GM12878 (cell line): ENCODE data around the gene ITGAL. TPM values are rescaled to one million over a fixed set of nuclear protein-coding genes. Genes with fewer than 3 reads are reported as not detected.

Source experiments
- ATAC-seq: fragments of 200-7000 bp; cut with Tn5 transposase; 3 replicates; pipeline ENCODE4 v1.9.1; 2020; ENCODE audit warnings: mild to moderate bottlenecking, moderate library complexity
- BruUV-seq: library from RNA; stranded (reverse); fragments of 400-500 nt; replicated peaks from 2 replicates; lab custom pipeline; 2021; lab: Mats Ljungman, UMichigan
- CTCF ChIA-PET: fragments of 300-600 bp; sonication (Branson Sonifier 250); formaldehyde crosslinking; extraction: SDS; loops from one replicate; lab custom pipeline; 2021; ENCODE audit warnings: inconsistent platforms; lab: Yijun Ruan, JAX
- POLR2A ChIA-PET: fragments of 350-600 bp; formaldehyde crosslinking; extraction: SDS; loops from one replicate; lab custom pipeline; 2021; ENCODE audit warnings: inconsistent platforms; lab: Charles Lee
- RAD21 ChIA-PET: fragments of 300-600 bp; sonication (Branson Sonifier 250); formaldehyde crosslinking; loops from one replicate; lab custom pipeline; 2023; ENCODE audit warnings: antibody characterized with exemption; ENCODE audit not compliant: unreplicated experiment; lab: Charles Lee
- SMC1A ChIA-PET: fragments of 300-600 bp; sonication (Branson Sonifier 250); formaldehyde crosslinking; loops from one replicate; lab custom pipeline; 2023; ENCODE audit not compliant: unreplicated experiment, uncharacterized antibody; lab: Charles Lee
- DNase-seq: peaks from one replicate; pipeline ENCODE4 v3.0.0-alpha.2; 2011; ENCODE audit warnings: low read depth, low spot score
- FAIRE-seq: peaks from 3 replicates; lab custom pipeline; 2011; peaks lifted over from hg19 to GRCh38; lab: Jason Lieb, UNC
- H2AFZ ChIP-seq: 2 replicates; pipeline ENCODE4 v1.6.0; 2011; ENCODE audit warnings: low read depth, low read length, control low read depth; ENCODE audit not compliant: control insufficient read depth
- H3K27ac ChIP-seq: 2 replicates; pipeline ENCODE4 v1.5.1; 2011; ENCODE audit warnings: control low read depth; ENCODE audit not compliant: control insufficient read depth, insufficient read depth
- H3K27me3 ChIP-seq, 2 experiments: replicated peaks in 1 of 2; 2 replicates each; pipeline versions ENCODE4 v1.6.0 to v1.6.1; 2011; ENCODE audit warnings: low read length in 1 of 2; ENCODE audit not compliant: control insufficient read depth in 2 of 2, insufficient read depth in 2 of 2
- H3K36me3 ChIP-seq, 2 experiments: 2 replicates each; pipeline ENCODE4 v1.5.1; 2011; ENCODE audit warnings: low read length in 1 of 2; ENCODE audit not compliant: control insufficient read depth in 2 of 2, insufficient read depth in 2 of 2
- H3K4me1 ChIP-seq: 2 replicates; pipeline ENCODE4 v1.6.1; 2011; ENCODE audit warnings: mild to moderate bottlenecking, low read length, moderate library complexity, mixed read lengths; ENCODE audit not compliant: control insufficient read depth, insufficient read depth
- H3K4me2 ChIP-seq: 2 replicates; pipeline ENCODE4 v1.6.0; 2011; ENCODE audit warnings: control low read depth; ENCODE audit not compliant: control insufficient read depth, insufficient read depth
- H3K4me3 ChIP-seq: fragments of 200-600 bp; sonication (generic); 2 replicates; pipeline ENCODE4 v1.5.1; 2016
- H3K79me2 ChIP-seq: 2 replicates; pipeline ENCODE4 v1.6.0; 2011; ENCODE audit warnings: low read length; ENCODE audit not compliant: control insufficient read depth, insufficient read depth
- H3K9ac ChIP-seq: 2 replicates; pipeline ENCODE4 v1.8.0; 2011; ENCODE audit warnings: low read length, control low read depth, mixed read lengths; ENCODE audit not compliant: control insufficient read depth, insufficient read depth
- H3K9me3 ChIP-seq: replicated peaks from 3 replicates; pipeline ENCODE4 v1.5.1; 2011; ENCODE audit warnings: mild to moderate bottlenecking, low read length; ENCODE audit not compliant: control insufficient read depth, insufficient read depth
- H4K20me1 ChIP-seq: 2 replicates; pipeline ENCODE4 v1.6.0; 2011; ENCODE audit not compliant: control insufficient read depth, insufficient read depth
- CEBPZ ChIP-seq: fragments of 150-350 bp; IDR thresholded peaks from 2 replicates; pipeline ENCODE4 v1.6.1; 2016; ENCODE audit warnings: low read depth, low read length
- EED ChIP-seq: sonication (generic); IDR thresholded peaks from 2 replicates; pipeline ENCODE4 v1.6.1; 2016; ENCODE audit warnings: antibody characterized with exemption, low read depth
- MYB ChIP-seq: fragments of 150-350 bp; IDR thresholded peaks from 2 replicates; pipeline ENCODE4 v1.6.1; 2014; ENCODE audit warnings: mild to moderate bottlenecking, low read depth, low read length, borderline replicate concordance
- MYC ChIP-seq: IDR thresholded peaks from 2 replicates; pipeline ENCODE4 v1.6.1; 2011; ENCODE audit warnings: mild to moderate bottlenecking, low read length, moderate library complexity, inconsistent platforms; ENCODE audit not compliant: insufficient read depth, insufficient replicate concordance, insufficient read length, severe bottlenecking
- NBN ChIP-seq: fragments of 450-650 bp; IDR thresholded peaks from 2 replicates; pipeline ENCODE4 v1.6.1; 2016
- NFYB ChIP-seq: IDR thresholded peaks from 2 replicates; pipeline ENCODE4 v1.6.1; 2011; ENCODE audit warnings: low read depth, mild to moderate bottlenecking, low read length, improper control_type of control experiment, moderate library complexity; ENCODE audit not compliant: insufficient read depth
- NR2C2 ChIP-seq: IDR thresholded peaks from 2 replicates; pipeline ENCODE4 v1.6.1; 2011; ENCODE audit warnings: borderline replicate concordance, low read depth; ENCODE audit not compliant: control insufficient read depth, insufficient read length
- PAX8 ChIP-seq: fragments of 450-650 bp; IDR thresholded peaks from 2 replicates; pipeline ENCODE4 v1.6.1; 2017; ENCODE audit warnings: mild to moderate bottlenecking, moderate library complexity
- RBBP5 ChIP-seq: fragments of 200-600 bp; sonication (generic); conservative IDR thresholded peaks from 2 replicates; pipeline ENCODE4 v1.6.1; 2016
- SMC3 ChIP-seq: IDR thresholded peaks from 2 replicates; pipeline ENCODE4 v1.6.1; 2011; ENCODE audit warnings: low read length, improper control_type of control experiment, borderline replicate concordance
- SP1 ChIP-seq: IDR thresholded peaks from one replicate; pipeline ENCODE4 v1.6.1; 2011; ENCODE audit warnings: low read depth, low read length
- SPI1 ChIP-seq: IDR thresholded peaks from 2 replicates; pipeline ENCODE4 v1.6.1; 2011; ENCODE audit warnings: low read depth, mild to moderate bottlenecking, low read length, moderate library complexity, borderline replicate concordance; ENCODE audit not compliant: insufficient read depth
- WRNIP1 ChIP-seq: IDR thresholded peaks from 2 replicates; pipeline ENCODE4 v1.6.1; 2011; ENCODE audit warnings: low read depth, low read length, improper control_type of control experiment, borderline replicate concordance
- ZNF207 ChIP-seq: fragments of 450-650 bp; IDR thresholded peaks from 2 replicates; pipeline ENCODE4 v1.6.1; 2014; ENCODE audit warnings: antibody characterized with exemption, mild to moderate bottlenecking, borderline replicate concordance
- WGBS: methylation state at CpG from one replicate; pipeline ENCODE4 v1.1.6; 2016; ENCODE audit warnings: low lambda C conversion rate; ENCODE audit not compliant: insufficient replicate concordance, insufficient coverage; ENCODE audit errors: missing lambda C conversion rate; 5-methylcytosine and 5-hydroxymethylcytosine counted together
- in situ Hi-C: fragments of 300-500 bp; cut with MboI; formaldehyde crosslinking; loops from 9 replicates; pipeline ENCODE4 v1.14.3; 2018; ENCODE audit warnings: mixed read lengths
- intact Hi-C: fragments of 100-400 bp; cut with micrococcal nuclease; formaldehyde crosslinking; loops from one replicate; pipeline ENCODE4 v1.14.2; 2022; ENCODE audit not compliant: unreplicated experiment
- polyA plus RNA-seq, 11 experiments: library from polyadenylated mRNA; depleted of rRNA in 4 of 11; unstranded in 6 of 11; stranded (reverse) in 5 of 11; fragments of >200 nt; fragmentation: Nextera tagmentation in 4 of 11; fragmentation: Illumina TruSeq in 1 of 11; extraction: Ambion mirVana in 4 of 11; extraction: Trizol in 1 of 11; gene quantifications; 1 replicate in 1 of 11; 2 replicates in 10 of 11; pipeline versions ENCODE4 v1.2.1 to v1.2.3, GENCODE V29; 2011 to 2016; ENCODE audit warnings: inconsistent platforms in 2 of 11, missing spikeins in 2 of 11, low read depth in 1 of 11
- total RNA-seq, 4 experiments: library from RNA; depleted of rRNA in 3 of 4; stranded (reverse); fragments of >200 nt in 3 of 4; fragmentation: Illumina TruSeq in 1 of 4; extraction: Trizol in 1 of 4; gene quantifications; 2 replicates each; pipeline versions ENCODE4 v1.2.1 to v1.2.3, GENCODE V29; 2013 to 2021
- TF ChIP-seq, protein P1 (sequence below): fragments of 450-650 bp; IDR thresholded peaks from 2 replicates; pipeline ENCODE4 v1.6.1; 2018; ENCODE audit warnings: borderline replicate concordance, mild to moderate bottlenecking; ENCODE audit not compliant: partially characterized antibody
- TF ChIP-seq, protein P2 (sequence below): fragments of 450-650 bp; IDR thresholded peaks from 2 replicates; pipeline ENCODE4 v1.6.1; 2016; ENCODE audit warnings: mild to moderate bottlenecking

The ITGAL gene
- total and polyA plus RNA-seq, 10 of the 15 experiments (the other 5 are each of a cell fraction or from before 2014, with no cell fraction given): 10.7 to 170 (median 96.9) TPM

- TF ChIP-seq RBBP5 (no peak), MYB (peak; percentile 68; the same call in 1 of the 2 replicates), EED (peak; percentile 90), SPI1 (peak; percentile 92), NBN (peak; percentile 96), WRNIP1 (0 out of 2 replicates have a peak, but pooled peaks have one; percentile 55)
- TF ChIP-seq, protein P1, sequence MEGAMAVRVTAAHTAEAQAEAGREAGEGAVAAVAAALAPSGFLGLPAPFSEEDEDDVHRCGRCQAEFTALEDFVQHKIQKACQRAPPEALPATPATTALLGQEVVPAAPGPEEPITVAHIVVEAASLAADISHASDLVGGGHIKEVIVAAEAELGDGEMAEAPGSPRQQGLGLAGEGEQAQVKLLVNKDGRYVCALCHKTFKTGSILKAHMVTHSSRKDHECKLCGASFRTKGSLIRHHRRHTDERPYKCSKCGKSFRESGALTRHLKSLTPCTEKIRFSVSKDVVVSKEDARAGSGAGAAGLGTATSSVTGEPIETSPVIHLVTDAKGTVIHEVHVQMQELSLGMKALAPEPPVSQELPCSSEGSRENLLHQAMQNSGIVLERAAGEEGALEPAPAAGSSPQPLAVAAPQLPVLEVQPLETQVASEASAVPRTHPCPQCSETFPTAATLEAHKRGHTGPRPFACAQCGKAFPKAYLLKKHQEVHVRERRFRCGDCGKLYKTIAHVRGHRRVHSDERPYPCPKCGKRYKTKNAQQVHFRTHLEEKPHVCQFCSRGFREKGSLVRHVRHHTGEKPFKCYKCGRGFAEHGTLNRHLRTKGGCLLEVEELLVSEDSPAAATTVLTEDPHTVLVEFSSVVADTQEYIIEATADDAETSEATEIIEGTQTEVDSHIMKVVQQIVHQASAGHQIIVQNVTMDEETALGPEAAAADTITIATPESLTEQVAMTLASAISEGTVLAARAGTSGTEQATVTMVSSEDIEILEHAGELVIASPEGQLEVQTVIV: no peak
- TF ChIP-seq, protein P2, sequence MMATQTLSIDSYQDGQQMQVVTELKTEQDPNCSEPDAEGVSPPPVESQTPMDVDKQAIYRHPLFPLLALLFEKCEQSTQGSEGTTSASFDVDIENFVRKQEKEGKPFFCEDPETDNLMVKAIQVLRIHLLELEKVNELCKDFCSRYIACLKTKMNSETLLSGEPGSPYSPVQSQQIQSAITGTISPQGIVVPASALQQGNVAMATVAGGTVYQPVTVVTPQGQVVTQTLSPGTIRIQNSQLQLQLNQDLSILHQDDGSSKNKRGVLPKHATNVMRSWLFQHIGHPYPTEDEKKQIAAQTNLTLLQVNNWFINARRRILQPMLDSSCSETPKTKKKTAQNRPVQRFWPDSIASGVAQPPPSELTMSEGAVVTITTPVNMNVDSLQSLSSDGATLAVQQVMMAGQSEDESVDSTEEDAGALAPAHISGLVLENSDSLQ: peak; percentile 95
These were observed at the start of gene ITGAL (continued) for GRCh38 chr16:30472328-30472942.

DNA sequence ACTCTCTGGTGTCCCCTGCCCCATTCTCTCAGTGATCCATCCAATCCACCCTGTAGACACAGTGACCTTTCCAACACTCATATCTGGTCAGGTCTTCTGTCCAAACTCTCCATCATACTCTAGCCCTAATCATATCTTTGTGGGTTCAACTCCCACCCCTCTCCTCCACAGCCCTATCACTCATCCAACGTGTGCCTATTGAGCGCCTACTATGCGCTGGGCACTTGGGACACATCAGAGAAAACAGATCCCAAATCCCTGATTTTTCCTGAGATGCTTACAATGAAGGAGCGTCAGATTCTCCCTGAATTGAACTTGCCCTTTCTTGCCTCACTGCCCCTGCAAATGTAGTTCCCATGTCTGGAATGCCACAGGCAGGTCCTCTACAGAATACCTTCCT, 44.5 kb upstream of the ITGAL start:
- ATAC-seq: no peak
- Histone ChIP-seq H3K27ac (no peak overlapping the region), H3K9me3 (no peaks in the 10 kb centered on the region), H3K36me3 (peaks cover 0 to 8% of the 10 kb centered on the region in 2 experiments; a peak in 3 of 4 replicates), H3K79me2 (peaks cover 21% of the 10 kb centered on the region), H3K4me2 (peak overlapping the region; percentile 96), H3K27me3 (no peaks in the 10 kb centered on the region), H3K4me3 (no peak overlapping the region; the same call in 1 of the 2 replicates), H3K4me1 (peaks cover 13% of the 10 kb centered on the region), H2AFZ (no peak overlapping the region), H4K20me1 (no peaks in the 10 kb centered on the region), H3K9ac (no peak overlapping the region)
- no TSS peak for BruUV-seq
- WGBS: 85% methylated on average over 4 of the region's 4 CpGs
- in situ Hi-C loops: no loop called here
- intact Hi-C loops: no loop called here
- FAIRE-seq: no peak
- ChIA-PET SMC1A (no interaction called here), POLR2A (no interaction called here), RAD21 (no interaction called here), CTCF (interaction anchor here (1.2 to 5.0 kb wide), 3 partner anchors 108 to 203 kb away, joined by 4 to 89 read pairs (median 8); no protein-coding TSS in a partner anchor)
- DNase-seq: no peak
- TF ChIP-seq ZNF207 (no peak), CEBPZ (no peak), PAX8 (no peak), NFYB (no peak), SP1 (no peak), NR2C2 (no peak), SMC3 (no peak), MYC (no peak)
